HepG2 (cell line): Measurements from ENCODE around the gene PTTG1. TPM values are rescaled to one million over a fixed set of nuclear protein-coding genes. Genes with fewer than 3 reads are reported as not detected.
A peak's percentile ranks its signal among the peaks of the same experiment; 100 is the strongest.

ENCODE experiments used
- EP300 ChIP-seq, 3 experiments: sonication (generic) in 1 of 3; formaldehyde crosslinking in 1 of 3; IDR thresholded peaks; 2 replicates each; pipeline versions ENCODE4 v1.5.1 to v1.6.1; 2011 to 2020; ENCODE audit warnings: low read depth in 2 of 3, low read length in 2 of 3, borderline replicate concordance in 1 of 3, improper control_type of control experiment in 1 of 3, mild to moderate bottlenecking in 1 of 3, missing genetic modification reagents in 1 of 3, moderate library complexity in 1 of 3
- KLF9 ChIP-seq: IDR thresholded peaks from 2 replicates; pipeline ENCODE4 v1.6.1; 2016; ENCODE audit warnings: low read depth
- MAFG ChIP-seq: sonication (generic); formaldehyde crosslinking; IDR thresholded peaks from 2 replicates; pipeline ENCODE4 v1.5.1; 2020; ENCODE audit warnings: mild to moderate bottlenecking, missing genetic modification reagents
- NAIF1 ChIP-seq: sonication (generic); formaldehyde crosslinking; IDR thresholded peaks from 2 replicates; pipeline ENCODE4 v1.5.0; 2020; ENCODE audit warnings: mild to moderate bottlenecking, missing genetic modification reagents, borderline replicate concordance
- NFRKB ChIP-seq: fragments of 450-650 bp; IDR thresholded peaks from 2 replicates; pipeline ENCODE4 v1.6.1; 2017
- POGZ ChIP-seq: sonication (generic); formaldehyde crosslinking; IDR thresholded peaks from 2 replicates; pipeline ENCODE4 v1.4.0; 2020; ENCODE audit warnings: mild to moderate bottlenecking, missing genetic modification reagents
- POLR2AphosphoS5 ChIP-seq: IDR thresholded peaks from 2 replicates; pipeline ENCODE4 v1.6.1; 2012; ENCODE audit warnings: low read depth, low read length
- RFXANK ChIP-seq: IDR thresholded peaks from 2 replicates; pipeline ENCODE4 v1.6.1; 2016
- SAP130 ChIP-seq: IDR thresholded peaks from 2 replicates; pipeline ENCODE4 v1.6.1; 2016; ENCODE audit warnings: low read depth
- ZBTB3 ChIP-seq: sonication (generic); formaldehyde crosslinking; IDR thresholded peaks from 2 replicates; pipeline ENCODE4 v1.4.0; 2020; ENCODE audit warnings: low read depth, mild to moderate bottlenecking, moderate library complexity, missing genetic modification reagents, borderline replicate concordance
- ZBTB7B ChIP-seq: sonication (generic); formaldehyde crosslinking; IDR thresholded peaks from 2 replicates; pipeline ENCODE4 v1.4.0; 2020; ENCODE audit warnings: missing genetic modification reagents
- ZFP1 ChIP-seq: IDR thresholded peaks from 2 replicates; pipeline ENCODE4 v1.6.1; 2016
- ZNF138 ChIP-seq: sonication (generic); formaldehyde crosslinking; IDR thresholded peaks from 2 replicates; pipeline ENCODE4 v1.5.0; 2020; ENCODE audit warnings: mild to moderate bottlenecking, low read depth, missing genetic modification reagents
- ZNF326 ChIP-seq: sonication (generic); formaldehyde crosslinking; IDR thresholded peaks from 2 replicates; pipeline ENCODE4 v1.4.0; 2020; ENCODE audit warnings: missing genetic modification reagents, borderline replicate concordance
- ZNF510 ChIP-seq: sonication (generic); formaldehyde crosslinking; IDR thresholded peaks from 2 replicates; pipeline ENCODE4 v1.4.0; 2020; ENCODE audit warnings: low read depth, mild to moderate bottlenecking, missing genetic modification reagents
- ZNF546 ChIP-seq: sonication (generic); formaldehyde crosslinking; conservative IDR thresholded peaks from 2 replicates; pipeline ENCODE4 v1.8.1; 2023; ENCODE audit warnings: mild to moderate bottlenecking, missing genetic modification reagents
- ZNF605 ChIP-seq: sonication (generic); formaldehyde crosslinking; IDR thresholded peaks from 2 replicates; pipeline ENCODE4 v1.8.0; 2022; ENCODE audit warnings: mild to moderate bottlenecking, missing genetic modification reagents
- ZNF724P ChIP-seq: sonication (generic); formaldehyde crosslinking; IDR thresholded peaks from 2 replicates; pipeline ENCODE4 v1.8.0; 2022; ENCODE audit warnings: missing genetic modification reagents, borderline replicate concordance
- ZNF841 ChIP-seq: sonication (generic); formaldehyde crosslinking; IDR thresholded peaks from 2 replicates; pipeline ENCODE4 v1.8.1; 2023; ENCODE audit warnings: missing genetic modification reagents, borderline replicate concordance
- polyA plus RNA-seq, 8 experiments: library from polyadenylated mRNA; depleted of rRNA in 3 of 8; stranded (reverse) in 7 of 8; unstranded in 1 of 8; fragments of >200 nt; fragmentation: Illumina TruSeq in 4 of 8; extraction: Trizol in 4 of 8; gene quantifications; 2 replicates each; pipeline versions ENCODE4 v1.2.1 to v1.2.3, GENCODE V29; 2011 to 2016; ENCODE audit warnings: low read depth in 4 of 8, missing spikeins in 1 of 8, mixed read lengths in 1 of 8; ENCODE audit not compliant: insufficient read depth in 1 of 8
- total RNA-seq, 5 experiments: library from RNA; depleted of rRNA; stranded (reverse); fragments of >200 nt; fragmentation: Illumina TruSeq; extraction: Trizol; gene quantifications; 2 replicates each; pipeline ENCODE4 v1.2.3, GENCODE V29; 2016; ENCODE audit warnings: low read depth in 1 of 5
- TF ChIP-seq, protein P1 (sequence below): sonication (generic); formaldehyde crosslinking; IDR thresholded peaks from 2 replicates; pipeline ENCODE4 v1.4.0; 2020; ENCODE audit warnings: missing genetic modification reagents, borderline replicate concordance
- TF ChIP-seq, protein P2 (sequence below): sonication (generic); formaldehyde crosslinking; IDR thresholded peaks from 2 replicates; pipeline ENCODE4 v1.9.0; 2021; ENCODE audit warnings: mild to moderate bottlenecking, missing genetic modification reagents
- TF ChIP-seq, protein P3 (sequence below): sonication (generic); formaldehyde crosslinking; IDR thresholded peaks from 2 replicates; pipeline ENCODE4 v1.8.1; 2023; ENCODE audit warnings: missing genetic modification reagents, mild to moderate bottlenecking, borderline replicate concordance

PTTG1 gene
- total and polyA plus RNA-seq, 2 of the 13 experiments (the other 11 are each of a cell fraction or from before 2014, with no cell fraction given) = 102 to 161 TPM

DNA sequence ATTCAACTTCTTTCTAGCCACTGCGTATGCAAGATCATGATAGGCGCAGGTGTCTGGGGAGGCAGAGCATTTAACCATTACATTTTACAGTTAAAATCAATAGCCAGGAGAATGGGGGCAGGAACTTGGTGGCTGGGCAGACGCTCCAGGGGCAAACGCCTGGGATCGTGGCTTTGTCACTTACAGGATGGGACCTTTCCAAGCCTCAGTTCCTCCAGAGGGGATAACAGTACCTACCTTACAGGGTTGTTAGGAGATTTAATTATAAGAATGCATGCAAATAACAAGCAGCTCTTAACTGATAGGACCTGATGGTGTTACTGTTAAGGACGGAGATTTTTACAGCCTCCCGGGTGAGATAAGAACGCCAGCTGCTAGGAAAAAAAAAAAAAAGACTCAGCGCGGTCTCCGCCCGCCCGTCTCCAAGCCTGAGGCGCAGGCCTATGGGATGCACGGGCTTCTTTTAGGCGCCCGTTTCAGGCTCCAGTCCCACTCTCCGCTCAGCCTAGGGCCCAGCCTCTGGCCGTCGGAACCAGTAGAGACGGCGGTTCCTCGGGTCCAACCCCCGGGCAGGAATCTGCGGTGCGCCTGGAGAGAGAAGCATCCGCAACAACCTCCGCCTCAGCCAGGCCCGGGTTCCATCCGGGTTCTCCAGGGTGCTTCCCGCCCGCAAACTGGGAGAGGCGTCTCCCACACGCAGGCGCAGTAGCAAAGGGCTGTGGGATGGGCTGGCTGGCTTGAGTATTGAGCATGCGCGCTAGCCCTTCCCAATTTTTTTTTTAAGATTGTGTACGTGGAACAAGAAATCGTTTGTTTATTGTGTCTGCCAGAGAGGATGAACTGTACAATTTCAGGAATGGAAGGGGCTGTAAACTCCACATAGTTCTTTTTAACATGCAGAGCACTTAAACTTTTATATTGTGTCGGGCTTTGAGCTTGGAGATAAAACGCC lies 22.0 kb upstream of the PTTG1 start, which contains the start of gene FAM200C (continued):
- TF ChIP-seq EP300 (IDR thresholded peaks at IDR 0.05; ENCODE audit: low read depth in 2 of 2, low read length in 2 of 2) (no peak), EP300 (CRISPR knock-in tag; IDR thresholded peaks at IDR 0.05; ENCODE audit: borderline replicate concordance) (no peak), SAP130 (CRISPR knock-in tag) (peak; percentile 79), KLF9 (no peak; the same call in 1 of the 2 replicates), MAFG (no peak), POLR2AphosphoS5 (peak; percentile 95), ZNF138 (no peak; the same call in 1 of the 2 replicates), ZBTB7B (CRISPR knock-in tag) (peak; percentile 74), POGZ (CRISPR knock-in tag) (peak; percentile 28; the same call in 1 of the 2 replicates), RFXANK (CRISPR knock-in tag) (no peak), NAIF1 (CRISPR knock-in tag) (no peak), ZNF605 (CRISPR knock-in tag) (peak; percentile 64; the same call in 1 of the 2 replicates), ZFP1 (no peak), ZNF724P (CRISPR knock-in tag) (0 out of 2 replicates have a peak, but pooled peaks have one; percentile 62), ZNF841 (CRISPR knock-in tag) (no peak), ZNF326 (CRISPR knock-in tag) (no peak), ZNF510 (CRISPR knock-in tag) (0 out of 2 replicates have a peak, but pooled peaks have one; percentile 35), ZNF546 (0 out of 2 replicates have a peak, but pooled peaks have one; percentile 63), ZBTB3 (CRISPR knock-in tag) (0 out of 2 replicates have a peak, but pooled peaks have one; percentile 31), NFRKB (no peak)
- TF ChIP-seq, protein P1, sequence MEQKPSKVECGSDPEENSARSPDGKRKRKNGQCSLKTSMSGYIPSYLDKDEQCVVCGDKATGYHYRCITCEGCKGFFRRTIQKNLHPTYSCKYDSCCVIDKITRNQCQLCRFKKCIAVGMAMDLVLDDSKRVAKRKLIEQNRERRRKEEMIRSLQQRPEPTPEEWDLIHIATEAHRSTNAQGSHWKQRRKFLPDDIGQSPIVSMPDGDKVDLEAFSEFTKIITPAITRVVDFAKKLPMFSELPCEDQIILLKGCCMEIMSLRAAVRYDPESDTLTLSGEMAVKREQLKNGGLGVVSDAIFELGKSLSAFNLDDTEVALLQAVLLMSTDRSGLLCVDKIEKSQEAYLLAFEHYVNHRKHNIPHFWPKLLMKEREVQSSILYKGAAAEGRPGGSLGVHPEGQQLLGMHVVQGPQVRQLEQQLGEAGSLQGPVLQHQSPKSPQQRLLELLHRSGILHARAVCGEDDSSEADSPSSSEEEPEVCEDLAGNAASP = no peak
- TF ChIP-seq, protein P2, sequence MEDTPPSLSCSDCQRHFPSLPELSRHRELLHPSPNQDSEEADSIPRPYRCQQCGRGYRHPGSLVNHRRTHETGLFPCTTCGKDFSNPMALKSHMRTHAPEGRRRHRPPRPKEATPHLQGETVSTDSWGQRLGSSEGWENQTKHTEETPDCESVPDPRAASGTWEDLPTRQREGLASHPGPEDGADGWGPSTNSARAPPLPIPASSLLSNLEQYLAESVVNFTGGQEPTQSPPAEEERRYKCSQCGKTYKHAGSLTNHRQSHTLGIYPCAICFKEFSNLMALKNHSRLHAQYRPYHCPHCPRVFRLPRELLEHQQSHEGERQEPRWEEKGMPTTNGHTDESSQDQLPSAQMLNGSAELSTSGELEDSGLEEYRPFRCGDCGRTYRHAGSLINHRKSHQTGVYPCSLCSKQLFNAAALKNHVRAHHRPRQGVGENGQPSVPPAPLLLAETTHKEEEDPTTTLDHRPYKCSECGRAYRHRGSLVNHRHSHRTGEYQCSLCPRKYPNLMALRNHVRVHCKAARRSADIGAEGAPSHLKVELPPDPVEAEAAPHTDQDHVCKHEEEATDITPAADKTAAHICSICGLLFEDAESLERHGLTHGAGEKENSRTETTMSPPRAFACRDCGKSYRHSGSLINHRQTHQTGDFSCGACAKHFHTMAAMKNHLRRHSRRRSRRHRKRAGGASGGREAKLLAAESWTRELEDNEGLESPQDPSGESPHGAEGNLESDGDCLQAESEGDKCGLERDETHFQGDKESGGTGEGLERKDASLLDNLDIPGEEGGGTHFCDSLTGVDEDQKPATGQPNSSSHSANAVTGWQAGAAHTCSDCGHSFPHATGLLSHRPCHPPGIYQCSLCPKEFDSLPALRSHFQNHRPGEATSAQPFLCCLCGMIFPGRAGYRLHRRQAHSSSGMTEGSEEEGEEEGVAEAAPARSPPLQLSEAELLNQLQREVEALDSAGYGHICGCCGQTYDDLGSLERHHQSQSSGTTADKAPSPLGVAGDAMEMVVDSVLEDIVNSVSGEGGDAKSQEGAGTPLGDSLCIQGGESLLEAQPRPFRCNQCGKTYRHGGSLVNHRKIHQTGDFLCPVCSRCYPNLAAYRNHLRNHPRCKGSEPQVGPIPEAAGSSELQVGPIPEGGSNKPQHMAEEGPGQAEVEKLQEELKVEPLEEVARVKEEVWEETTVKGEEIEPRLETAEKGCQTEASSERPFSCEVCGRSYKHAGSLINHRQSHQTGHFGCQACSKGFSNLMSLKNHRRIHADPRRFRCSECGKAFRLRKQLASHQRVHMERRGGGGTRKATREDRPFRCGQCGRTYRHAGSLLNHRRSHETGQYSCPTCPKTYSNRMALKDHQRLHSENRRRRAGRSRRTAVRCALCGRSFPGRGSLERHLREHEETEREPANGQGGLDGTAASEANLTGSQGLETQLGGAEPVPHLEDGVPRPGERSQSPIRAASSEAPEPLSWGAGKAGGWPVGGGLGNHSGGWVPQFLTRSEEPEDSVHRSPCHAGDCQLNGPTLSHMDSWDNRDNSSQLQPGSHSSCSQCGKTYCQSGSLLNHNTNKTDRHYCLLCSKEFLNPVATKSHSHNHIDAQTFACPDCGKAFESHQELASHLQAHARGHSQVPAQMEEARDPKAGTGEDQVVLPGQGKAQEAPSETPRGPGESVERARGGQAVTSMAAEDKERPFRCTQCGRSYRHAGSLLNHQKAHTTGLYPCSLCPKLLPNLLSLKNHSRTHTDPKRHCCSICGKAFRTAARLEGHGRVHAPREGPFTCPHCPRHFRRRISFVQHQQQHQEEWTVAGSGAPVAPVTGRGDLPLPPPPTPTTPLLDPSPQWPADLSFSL (CRISPR knock-in tag) = no peak
- TF ChIP-seq, protein P3, sequence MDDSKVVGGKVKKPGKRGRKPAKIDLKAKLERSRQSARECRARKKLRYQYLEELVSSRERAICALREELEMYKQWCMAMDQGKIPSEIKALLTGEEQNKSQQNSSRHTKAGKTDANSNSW = no peak
